ENCODE results near the gene SULF2.
"Not testable (repeated sequence)": the region's sequence is repeated elsewhere in the genome, so short reads cannot be mapped to it uniquely, and the experiment has no call there.

The SULF2 gene

GRCh38 chr20:47804972-47805371 lies 19.7 kb upstream of the SULF2 start:
- not testable (repeated sequence) for DNase-seq

GRCh38 chr20:47804224-47804825 lies 19.0 kb upstream of the SULF2 start:
- not testable (repeated sequence) for DNase-seq

GRCh38 chr20:47802975-47803374 lies 17.7 kb upstream of the SULF2 start:
- DNase-seq, result no peak

- peak in 1 of 58 donors; percentile 30 for DNase-seq
These were observed 17.1 kb upstream of the SULF2 start for GRCh38 chr20:47802226-47802920.

GRCh38 chr20:47801759-47802158 lies 16.5 kb upstream of the SULF2 start:
- no peak for DNase-seq

GRCh38 chr20:47801079-47801478 lies 15.8 kb upstream of the SULF2 start:
- no peak for DNase-seq

GRCh38 chr20:47800623-47801022 lies 15.3 kb upstream of the SULF2 start:
- no peak for DNase-seq

- no peak for DNase-seq
These were observed 13.9 kb upstream of the SULF2 start for GRCh38 chr20:47799116-47799715.

GRCh38 chr20:47796971-47797370 lies 11.7 kb upstream of the SULF2 start:
- DNase-seq, result no peak

- peak in 3 of 58 donors; percentile 15 to 31 (median 29) for DNase-seq
These were observed 10.1 kb upstream of the SULF2 start for GRCh38 chr20:47795214-47795907.

- not testable (repeated sequence) for DNase-seq
These were observed 9.0 kb upstream of the SULF2 start for GRCh38 chr20:47794264-47794663.

- DNase-seq, result peak in 4 of 58 donors; percentile 23 to 68 (median 54)
These were observed 6.8 kb upstream of the SULF2 start for GRCh38 chr20:47792021-47792618.

GRCh38 chr20:47791084-47791599 lies 5.9 kb upstream of the SULF2 start:
- DNase-seq, result no peak

- DNase-seq, result no peak
These were observed 5.3 kb upstream of the SULF2 start for GRCh38 chr20:47790580-47790965.

GRCh38 chr20:47789764-47790579 lies 4.7 kb upstream of the SULF2 start:
- no peak for DNase-seq

- DNase-seq, result no peak
These were observed 3.9 kb upstream of the SULF2 start for GRCh38 chr20:47789081-47789763.

- no peak for DNase-seq
These were observed 3.4 kb upstream of the SULF2 start for GRCh38 chr20:47788741-47789080.

GRCh38 chr20:47786765-47787107 lies 1.5 kb upstream of the SULF2 start:
- no peak for DNase-seq

- DNase-seq, result peak in 56 of 58 donors; percentile 9 to 74 (median 48)
These were observed 828 bp upstream of the SULF2 start for GRCh38 chr20:47785854-47786764.

Data from anterior cingulate cortex (tissue), 58 donors.